ENCODE results near the gene DDX47.
"Not testable (repeated sequence)": the region's sequence is repeated elsewhere in the genome, so short reads cannot be mapped to it uniquely, and the experiment has no call there.

The DDX47 gene

DNA sequence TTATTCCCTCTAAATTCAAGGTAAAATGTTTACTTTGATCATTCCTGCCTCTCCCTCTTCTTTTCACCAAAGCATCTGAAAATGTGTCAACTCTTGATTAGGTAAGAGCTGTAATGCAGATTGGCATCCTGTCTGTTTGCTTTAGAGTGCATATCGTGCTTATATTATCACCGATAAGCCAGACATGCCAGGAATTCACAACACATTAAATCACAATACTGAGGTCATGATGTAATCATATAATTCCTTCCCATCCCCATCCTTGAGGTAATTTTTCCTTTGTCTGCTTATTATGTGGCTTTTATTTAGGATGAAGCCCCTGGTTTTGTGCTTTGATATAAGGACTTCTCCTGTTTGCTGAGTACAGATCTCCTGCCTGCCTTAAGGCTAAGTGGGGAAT is 10.2 kb downstream of the DDX47 start:
- DNase-seq (ENCODE audit: low spot score): no peak

DNA sequence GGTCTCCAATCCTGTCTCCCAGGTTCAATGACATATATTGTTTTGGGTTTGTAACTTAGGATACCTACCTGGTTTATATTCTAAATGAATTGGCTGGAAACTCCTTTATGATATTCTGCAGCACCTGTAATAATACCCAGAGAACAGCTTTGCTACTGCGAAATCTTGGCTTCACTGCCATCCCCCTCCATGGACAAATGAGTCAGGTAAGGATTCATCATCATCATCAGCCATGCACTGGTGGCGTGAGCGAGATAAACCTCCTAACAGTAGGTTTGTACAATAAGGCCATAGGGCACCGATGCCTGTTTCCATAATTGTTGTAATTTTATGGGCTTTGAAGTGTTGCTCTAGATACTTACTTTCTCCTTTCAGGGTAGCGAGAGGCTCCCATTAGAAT is 10.7 kb downstream of the DDX47 start:
- DNase-seq (ENCODE audit: low spot score): no peak

DNA sequence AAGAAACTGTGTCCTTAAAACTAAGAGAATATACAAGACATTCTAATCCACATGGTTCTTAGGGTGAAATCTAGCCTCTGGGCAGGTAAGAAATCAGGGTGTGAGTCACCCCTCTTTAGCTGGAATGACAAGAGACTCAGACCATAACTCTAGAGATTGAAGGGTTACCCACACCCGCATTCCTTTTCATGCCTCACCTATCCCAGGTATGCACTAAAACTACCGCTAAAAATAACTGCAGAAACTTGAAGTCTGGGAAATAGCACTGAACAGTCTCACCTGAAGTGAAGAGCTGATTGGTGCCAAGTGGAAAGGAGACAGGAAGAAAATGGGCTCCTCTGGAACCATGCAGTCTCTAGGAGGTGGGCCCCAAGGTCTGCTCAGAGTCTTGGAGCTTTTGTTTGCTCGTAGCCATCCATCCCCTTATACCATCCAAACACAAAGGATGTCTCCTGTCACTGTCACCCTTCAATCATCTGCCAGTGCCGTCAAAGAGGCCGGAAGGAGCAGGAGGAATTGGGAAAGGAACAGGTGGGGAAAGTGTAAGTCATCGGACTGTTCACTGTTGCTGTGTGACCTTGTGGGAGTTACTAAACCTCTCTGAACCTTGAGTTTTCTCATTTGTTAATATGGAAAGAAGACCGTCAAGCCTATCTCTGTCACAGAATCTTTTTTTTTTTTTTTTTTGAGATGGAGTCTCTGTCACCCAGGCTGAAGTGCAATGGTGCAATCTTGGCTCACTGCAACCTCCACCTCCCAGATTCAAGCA is 22.4 kb downstream of the DDX47 start:
- DNase-seq (ENCODE audit: low spot score): no peak

DNA sequence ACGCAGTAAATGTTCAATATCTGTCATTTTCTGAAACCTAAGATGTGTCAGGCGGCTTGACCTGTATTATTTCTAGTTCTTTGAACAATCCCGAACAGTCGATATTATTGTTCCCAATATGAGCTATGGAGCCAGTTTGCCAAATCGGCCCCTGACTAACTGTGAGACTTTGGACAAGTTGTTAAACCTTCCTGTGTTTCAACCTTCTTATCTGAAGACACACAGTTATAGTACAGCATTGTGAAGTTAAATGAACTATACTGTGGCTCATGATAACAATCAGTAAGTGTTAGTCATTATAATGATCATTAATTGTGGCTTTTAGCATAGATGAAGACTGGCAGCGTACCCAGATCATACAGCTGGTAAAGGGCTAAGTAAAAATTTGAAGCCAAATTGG is 23.4 kb downstream of the DDX47 start:
- no peak for DNase-seq (ENCODE audit: low spot score)

DNA sequence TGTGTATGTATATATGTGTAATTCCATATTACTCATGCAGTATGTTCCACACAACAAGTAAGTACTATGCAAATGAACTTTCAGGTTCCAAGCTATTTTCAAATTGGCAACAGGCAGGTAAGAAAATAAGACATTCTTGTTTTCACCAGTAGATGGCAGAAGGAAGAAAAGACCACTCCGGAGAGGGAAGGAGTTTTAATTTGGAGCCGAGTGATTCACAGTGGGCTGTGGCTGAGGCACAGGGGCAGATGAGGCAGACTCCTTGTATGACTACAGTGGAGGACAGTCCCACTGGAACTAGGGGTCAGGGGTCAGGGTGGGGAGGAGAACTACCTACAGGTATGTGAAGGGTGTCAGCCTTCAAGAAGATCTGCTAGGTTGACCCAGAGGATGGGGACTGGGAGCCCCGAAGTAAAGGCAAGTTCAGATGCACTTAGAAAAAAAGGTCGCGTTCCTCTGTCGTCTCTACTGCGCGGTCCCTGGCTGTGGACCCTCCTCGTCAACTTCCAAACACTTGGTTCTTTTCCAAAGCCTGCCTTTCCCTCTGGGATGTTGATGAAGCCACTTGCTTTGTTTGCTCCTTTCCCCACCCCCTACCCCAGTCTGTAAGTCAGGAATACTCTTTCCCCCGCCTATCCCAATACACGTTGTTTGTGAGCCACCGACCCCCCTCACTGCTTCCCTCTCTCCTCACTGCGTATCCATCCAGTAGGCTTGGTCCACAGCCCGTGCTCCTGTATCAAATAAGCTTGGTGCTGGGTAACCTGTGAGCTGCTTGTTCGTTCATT is 24.1 kb downstream of the DDX47 start:
- DNase-seq (ENCODE audit: low spot score): peak; percentile 19

DNA sequence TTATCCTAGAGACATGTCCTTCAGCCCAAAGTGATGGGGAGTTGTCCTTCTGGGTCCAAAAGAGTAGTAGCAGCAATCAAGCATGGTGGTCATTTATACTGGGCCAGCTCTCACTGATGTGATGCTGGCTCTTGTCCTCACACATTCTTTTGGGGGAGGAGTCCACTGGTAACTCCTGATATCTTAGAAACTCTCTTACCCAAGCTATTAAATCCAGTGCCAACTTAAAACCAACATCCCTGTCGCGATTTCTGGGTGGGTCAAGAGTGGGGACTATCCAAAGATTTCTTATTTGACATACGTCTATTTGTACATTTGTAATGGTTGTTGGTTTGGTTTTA is 24.6 kb downstream of the DDX47 start:
- DNase-seq (ENCODE audit: low spot score): no peak

DNA sequence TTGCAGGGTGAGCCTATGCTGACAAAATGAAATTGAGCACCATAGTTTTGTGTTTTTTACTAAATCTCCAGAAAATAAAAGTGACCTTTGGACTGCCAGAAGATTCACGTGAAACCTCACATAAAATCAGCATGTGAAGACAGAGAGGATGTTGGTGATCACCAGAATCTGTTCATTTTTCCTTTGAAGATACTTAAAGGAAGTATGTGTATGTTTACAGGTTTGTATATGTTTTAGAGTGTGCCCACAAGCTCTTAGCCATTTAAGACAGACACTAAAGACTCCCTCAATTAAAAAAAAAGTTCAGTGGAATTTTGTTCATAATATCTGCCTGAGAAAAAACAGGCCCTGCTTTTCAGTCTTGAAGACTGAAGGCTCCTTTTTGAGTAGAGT is 25.9 kb downstream of the DDX47 start:
- no peak for DNase-seq (ENCODE audit: low spot score)

DNA sequence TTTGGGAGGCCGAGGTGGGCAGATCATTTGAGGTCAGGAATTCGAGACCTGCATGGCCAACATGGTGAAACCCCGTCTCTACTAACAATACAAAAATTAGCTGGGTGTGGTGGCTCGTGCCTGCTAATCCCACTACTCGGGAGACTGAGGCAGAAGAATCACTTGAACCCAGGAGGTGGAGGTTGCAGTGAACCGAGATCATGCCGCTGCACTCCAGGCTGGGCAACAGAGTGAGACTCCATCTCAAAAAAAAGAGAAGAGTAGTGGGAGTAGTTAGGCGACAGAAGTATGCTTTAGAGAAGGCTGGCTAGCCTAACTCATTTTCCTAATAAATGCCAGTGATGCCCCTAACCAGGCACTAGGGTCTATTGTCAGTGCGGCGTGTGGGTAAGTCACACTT is 26.3 kb downstream of the DDX47 start:
- DNase-seq (ENCODE audit: low spot score): not testable (repeated sequence)

DNA sequence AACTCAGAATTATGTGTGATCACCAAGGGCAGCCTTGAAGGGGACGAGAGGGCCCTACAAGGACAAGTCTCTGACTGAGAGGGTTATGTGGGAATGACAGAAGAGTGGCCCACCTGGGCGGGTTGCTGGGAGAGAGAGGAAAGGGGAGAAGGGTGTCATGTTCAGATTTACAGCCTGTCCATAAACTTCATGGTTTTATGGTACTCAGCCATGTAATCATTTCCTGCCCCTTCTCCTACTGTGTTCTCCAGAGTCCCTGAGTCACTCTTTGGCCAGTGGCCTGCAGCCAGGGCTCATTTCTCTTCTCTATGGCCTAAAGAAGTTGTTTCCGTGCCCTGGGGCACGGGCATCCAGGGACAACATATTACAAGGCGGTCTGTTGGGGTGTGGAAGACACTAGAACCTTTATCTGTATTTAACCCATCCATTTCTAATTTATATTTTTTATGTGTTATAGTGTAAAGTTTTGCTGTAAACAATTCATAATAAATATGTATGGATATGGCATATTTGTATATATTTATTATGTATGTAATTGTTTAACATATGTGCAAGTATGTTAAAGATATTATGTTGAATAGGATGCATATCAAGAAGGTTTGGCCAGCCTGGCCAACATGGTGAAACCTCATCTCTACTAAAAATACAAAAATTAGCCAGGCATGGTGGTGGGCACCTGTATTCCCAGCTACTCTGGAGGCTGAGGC is 26.9 kb downstream of the DDX47 start:
- DNase-seq (ENCODE audit: low spot score): no peak

DNA sequence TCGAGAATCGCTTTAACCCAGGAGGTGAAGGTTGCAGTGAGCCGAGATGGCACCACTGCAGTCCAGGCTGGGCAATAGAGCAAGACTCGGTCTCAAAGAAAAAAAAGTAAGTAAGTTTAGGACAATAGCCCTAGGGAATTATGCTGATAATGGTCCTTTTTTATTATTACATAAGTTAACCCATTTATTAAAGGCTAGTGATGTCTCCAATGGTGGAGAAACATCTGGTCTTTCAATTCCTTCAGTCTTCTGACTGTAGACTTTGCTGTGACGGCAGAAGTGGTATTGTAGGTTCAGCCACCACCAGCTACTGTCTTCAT is 27.4 kb downstream of the DDX47 start:
- no peak for DNase-seq (ENCODE audit: low spot score)

DNA sequence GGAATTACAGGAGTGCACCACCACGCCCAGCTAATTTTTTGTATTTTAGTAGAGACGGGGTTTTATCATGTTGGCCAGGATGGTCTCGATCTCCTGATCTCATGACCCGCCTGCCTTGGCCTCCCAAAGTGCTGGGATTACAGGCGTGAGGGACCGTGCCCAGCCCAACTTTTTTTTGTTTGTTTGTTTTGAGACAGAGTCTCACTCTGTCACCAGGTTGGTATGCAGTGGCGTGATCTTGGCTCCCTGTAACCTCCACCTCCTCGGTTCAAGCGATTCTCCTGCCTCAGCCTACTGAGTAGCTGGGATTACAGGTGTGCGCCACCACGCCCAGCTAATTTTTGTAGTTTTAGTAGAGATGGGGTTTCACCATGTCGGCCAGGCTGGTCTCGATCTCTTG is 28.3 kb downstream of the DDX47 start:
- DNase-seq (ENCODE audit: low spot score): not testable (repeated sequence)

DNA sequence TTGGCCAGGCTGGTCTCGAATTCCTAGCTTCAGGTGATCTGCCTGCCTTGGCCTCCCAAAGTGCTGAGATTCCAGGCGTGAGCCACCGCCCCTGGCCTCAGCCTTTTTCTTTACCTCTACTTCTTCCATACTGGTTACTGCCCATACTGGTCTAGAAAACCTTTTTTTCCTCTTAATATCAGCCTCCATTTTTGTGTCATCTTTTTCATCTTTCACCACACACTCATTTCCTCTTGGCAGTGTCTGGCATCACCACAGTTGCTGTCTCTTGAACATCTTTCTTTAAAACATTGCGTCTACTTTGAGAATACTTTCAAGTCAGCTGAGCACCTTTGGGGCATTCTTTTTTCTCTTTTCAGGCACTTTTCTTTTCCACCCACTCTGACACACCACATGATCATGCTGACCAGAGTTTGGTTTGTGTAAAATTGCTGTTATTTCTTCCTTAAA is 32.7 kb downstream of the DDX47 start:
- DNase-seq (ENCODE audit: low spot score): no peak

DNA sequence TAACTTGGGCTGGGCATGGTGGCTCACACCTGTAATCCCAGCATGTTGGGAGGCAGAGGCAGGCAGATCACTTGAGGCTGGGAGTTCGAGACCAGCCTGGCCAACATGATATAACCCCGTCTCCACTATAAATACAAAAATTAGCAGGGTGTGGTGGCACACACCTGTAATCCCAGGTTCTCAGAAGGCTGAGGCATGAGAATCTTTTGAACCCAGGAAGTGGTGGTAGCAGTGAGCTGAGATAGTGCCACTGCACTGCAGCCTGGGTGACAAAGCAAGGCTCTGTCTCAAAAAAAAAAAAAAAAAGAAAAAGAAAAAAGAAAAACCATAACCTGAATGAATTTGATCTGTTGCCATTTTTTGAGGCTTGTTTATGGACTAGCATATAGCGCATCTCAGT is 33.6 kb downstream of the DDX47 start:
- not testable (repeated sequence) for DNase-seq (ENCODE audit: low spot score)

DNA sequence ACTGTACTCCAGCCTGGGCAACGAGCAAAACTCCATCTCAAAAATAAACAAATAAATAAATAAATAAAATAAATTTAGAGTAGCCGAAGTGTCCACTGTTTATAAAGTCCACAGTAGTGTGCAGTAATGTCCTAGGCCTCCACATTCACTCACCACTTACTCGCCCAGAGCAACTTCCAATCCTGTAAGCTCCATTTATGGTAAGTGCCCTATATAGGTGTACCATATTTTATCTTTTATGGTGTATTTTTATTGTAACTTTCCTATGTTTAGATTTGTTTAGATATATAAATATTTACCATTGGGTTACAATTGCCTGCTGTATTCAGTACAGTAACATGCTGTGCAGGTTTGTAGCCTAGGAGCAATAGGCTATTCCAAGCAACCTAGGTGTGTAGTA is 40.3 kb downstream of the DDX47 start:
- DNase-seq (ENCODE audit: low spot score): no peak

DNA sequence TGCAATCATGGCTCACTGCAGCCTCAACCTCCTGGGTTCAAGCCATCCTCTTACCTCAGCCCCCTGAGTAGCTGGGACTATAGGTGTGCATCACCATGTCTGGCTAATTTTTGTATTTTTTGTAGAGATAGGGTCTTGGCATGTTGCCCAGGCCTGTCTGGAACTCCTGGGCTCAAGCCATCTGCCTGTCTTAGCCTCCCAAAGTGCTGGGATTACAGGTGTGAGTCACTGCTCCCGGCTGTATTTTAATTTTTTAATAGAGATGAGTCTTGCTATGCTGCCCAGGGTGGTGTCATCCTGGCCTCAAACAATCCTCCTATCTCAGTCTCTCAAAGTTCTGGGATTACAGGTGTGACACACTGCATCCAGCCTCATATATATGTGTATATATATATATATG is 46.5 kb downstream of the DDX47 start:
- DNase-seq (ENCODE audit: low spot score): no peak

DNA sequence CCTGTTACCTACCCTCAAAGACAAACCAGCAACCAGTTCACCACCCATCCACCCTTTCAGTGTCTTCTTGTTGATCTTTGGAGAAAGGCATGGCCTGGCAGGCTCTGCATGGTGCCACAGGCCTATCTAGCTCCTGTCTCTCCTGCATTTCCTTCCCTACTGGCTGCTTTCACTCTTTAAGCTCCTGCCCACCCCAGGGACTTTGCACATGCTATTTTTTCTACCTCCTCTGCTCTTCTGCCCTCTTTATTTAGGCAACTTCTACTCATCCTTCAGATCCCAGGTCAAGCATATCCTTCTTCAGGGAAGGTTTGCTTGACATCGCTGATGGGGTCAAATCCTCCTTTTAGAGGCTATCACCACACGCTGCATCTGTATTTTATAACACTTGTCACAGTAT is 51.1 kb downstream of the DDX47 start:
- no peak for DNase-seq (ENCODE audit: low spot score)

DNA sequence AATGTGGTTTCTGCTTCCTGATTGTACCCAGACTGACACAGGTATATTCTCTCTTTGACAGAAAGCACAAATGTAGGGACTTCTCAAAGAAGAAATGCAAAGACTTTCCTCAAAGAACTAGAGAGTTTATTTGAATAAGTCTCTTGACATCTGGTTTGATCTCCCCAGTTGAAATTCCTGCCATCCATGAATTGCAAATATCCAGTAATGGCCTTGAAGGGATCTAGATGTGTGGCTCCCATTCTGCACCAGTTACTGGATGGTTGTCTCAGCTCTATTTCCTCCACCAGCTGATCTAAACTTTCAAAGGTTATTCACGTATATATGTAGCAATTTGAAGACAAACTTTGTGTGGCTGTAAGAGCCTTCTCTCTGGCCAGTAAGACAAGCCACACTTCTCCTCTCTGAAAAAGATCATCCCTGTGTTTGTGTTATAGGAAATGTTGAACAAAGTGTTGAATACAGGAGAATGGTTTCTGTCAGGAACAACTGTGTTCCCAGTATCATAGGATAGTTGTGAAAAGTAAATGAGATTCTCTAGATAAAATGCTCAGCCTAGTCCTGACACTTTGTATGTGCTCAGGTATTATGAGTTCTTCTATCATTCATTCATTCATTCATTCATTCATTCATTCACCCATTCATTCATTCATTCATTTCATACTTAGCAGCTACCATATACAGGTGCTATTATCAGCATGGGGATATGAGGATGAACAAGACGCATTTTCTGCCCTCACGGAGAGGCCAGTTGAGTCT is 55.5 kb downstream of the DDX47 start:
- DNase-seq (ENCODE audit: low spot score): no peak

DNA sequence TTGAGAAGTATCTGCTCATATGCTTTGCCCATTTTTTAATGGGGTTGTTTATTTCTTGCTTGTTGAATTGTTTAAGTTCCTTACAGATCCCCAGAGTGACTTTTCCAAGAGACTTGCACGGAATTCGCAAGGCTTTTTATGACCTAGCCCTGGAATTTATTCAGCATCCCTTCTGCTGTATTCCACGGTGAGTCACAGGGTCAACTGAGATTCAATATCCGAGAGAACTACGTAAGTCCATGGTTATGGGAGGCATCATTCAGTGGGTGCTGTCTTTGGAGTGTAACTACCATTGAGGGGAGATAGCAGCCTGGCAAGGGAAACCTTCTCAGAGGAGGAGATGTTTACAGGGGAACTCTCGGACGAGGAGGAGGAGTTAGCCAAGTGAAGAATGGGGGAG is 57.3 kb downstream of the DDX47 start:
- DNase-seq (ENCODE audit: low spot score): no peak

DNA sequence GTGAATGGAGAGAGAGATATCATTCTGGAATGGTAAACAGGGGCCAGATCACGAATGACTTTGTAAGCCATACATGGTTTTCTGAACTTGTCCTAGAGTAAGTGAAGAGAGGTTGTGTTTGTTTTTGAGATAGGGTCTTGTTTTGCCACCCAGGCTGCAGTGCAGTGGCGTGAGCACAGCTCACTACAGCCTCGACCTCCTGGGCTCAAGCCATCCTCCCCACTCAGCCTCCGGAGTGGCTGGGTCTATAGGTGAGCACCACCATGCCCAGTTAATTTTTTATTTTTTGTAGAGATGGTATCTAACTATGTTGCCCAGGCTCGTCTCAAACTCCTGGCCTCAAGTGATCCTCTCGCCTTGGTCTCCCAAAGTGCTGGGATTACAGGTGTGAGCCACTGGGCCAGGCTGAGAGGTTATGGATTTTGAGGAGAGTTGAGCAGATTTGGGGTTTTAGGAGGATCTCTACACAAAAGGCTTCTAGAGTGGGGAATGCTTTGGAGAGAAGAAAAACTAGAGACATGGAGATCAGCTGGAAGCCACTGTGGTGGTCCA is 58.5 kb downstream of the DDX47 start:
- DNase-seq (ENCODE audit: low spot score): no peak

DNA sequence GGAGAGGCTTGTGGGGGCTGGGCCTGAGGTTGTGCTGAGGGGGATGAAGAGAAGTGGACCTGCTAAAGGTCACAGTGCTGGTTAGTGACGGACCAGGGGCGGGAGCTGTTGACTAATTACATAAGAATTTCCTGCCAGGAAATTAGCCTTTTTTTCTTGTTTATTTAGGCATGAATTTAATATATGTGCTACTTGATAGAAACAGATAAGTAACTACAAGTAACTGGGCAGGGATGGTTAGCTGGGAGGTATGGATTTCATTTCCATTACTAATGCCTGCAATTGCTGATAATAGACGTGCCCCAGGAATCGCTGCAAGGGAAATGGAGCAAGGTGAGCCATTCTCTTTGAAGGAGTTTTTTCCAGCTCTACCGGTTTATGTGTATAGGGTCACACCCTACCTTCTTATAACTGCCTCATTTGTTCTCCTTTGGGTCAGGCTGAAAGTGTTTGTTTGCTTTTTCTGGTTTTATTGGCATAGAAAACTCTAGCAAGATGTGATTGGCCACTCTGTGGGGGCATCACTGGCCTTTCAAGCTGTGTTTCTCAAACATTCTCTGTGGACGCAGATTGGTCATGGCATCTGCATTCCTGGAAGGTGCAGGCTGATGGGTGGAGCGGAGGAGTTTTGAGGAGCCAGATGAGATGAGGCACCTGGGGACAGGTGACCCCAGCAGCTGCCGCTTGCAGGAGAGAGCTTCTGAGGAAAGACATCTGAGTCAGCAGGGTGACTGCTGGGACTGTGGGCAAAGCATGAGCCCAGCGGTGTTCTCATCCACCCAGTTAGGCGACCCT is 59.2 kb downstream of the DDX47 start:
- DNase-seq (ENCODE audit: low spot score): no peak

DNA sequence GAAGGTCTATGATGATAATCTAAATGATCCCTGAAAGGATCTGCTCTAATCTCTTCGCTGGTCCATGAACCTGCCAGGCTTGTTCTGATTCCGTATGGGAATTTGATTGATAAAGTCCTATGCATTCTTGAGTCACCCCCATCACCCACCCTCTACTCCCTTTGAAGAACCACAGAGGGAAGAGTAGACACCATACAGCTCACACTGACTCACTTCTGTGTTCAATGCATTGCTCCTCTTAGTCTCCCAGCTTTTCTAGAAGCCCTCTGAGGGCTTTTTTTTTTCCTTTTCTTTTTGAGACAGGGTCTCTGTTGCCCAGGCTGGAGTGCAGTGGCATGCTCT is 59.8 kb downstream of the DDX47 start:
- no peak for DNase-seq (ENCODE audit: low spot score)

Data from globus pallidus (tissue), 1 donor.